ENCODE results near the gene HPGDS. TPM values are rescaled to one million over a fixed set of nuclear protein-coding genes. Genes with fewer than 3 reads are reported as not detected.

Gene HPGDS
- total RNA-seq, 1 donor from 2014 or later, result 7.8 TPM

DNA sequence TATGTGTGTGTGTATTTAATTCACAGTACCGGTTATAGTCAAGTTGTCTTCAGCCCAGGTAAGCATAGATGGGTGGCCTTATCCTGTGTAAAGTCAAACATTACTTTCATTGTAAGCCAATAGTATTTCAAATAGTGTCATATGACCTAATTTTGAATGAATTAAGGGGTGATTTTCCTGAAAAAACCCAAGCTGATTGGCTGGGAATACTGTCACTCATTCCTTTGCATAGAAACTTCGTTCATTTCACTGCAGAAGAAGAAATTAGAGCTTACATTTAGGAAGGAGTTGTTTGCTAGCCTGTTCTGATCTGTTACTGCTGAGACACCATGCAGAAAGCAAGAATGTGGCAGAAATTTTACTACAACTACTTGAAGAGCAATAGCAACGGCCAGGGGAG lies 89.6 kb downstream of the HPGDS start:
- DNase-seq (ENCODE audit: low spot score), result no peak

DNA sequence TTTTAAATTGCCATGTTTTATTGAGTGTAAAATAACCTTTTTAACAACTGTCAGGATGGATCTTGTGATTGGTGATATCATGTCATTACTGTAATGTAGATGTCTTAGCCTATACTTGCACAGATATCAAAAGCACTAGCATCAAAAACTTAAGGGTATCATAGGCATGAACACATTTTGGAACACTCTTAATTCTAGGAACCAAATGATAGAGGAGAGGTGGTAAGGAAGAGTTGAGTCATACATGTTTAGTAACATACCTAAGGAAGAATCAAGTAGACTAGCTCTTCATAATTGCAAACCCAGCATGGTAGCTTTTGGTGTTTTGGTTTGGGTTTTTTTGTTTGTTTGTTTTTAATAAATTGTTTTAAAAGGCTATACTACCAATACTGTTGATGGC lies 91.5 kb downstream of the HPGDS start:
- DNase-seq (ENCODE audit: low spot score), result no peak

Other genes starting within 250 kb of the HPGDS start
- 24.1 TPM for gene SMARCAD1, start 135.0 kb downstream of the HPGDS start, total RNA-seq
- 154 TPM for gene PDLIM5, start 109.1 kb upstream of the HPGDS start, total RNA-seq